HepG2 (cell line): ENCODE results near the gene TEAD1. TPM values are rescaled to one million over a fixed set of nuclear protein-coding genes. Genes with fewer than 3 reads are reported as not detected.

Source experiments
- AHDC1 ChIP-seq: sonication (generic); formaldehyde crosslinking; IDR thresholded peaks from 2 replicates; pipeline ENCODE4 v1.5.1; 2020; ENCODE audit warnings: mild to moderate bottlenecking, missing genetic modification reagents, borderline replicate concordance
- ARNTL ChIP-seq: sonication (generic); formaldehyde crosslinking; IDR thresholded peaks from 2 replicates; pipeline ENCODE4 v1.4.0; 2020; ENCODE audit warnings: mild to moderate bottlenecking, missing genetic modification reagents
- ATRX ChIP-seq: sonication (generic); formaldehyde crosslinking; IDR thresholded peaks from 2 replicates; pipeline ENCODE4 v1.4.0; 2020; ENCODE audit warnings: missing genetic modification reagents, borderline replicate concordance
- GATAD1 ChIP-seq: IDR thresholded peaks from 2 replicates; pipeline ENCODE4 v1.6.1; 2016; ENCODE audit warnings: missing genetic modification reagents, missing compliant biosample characterization
- JUNB ChIP-seq: sonication (generic); formaldehyde crosslinking; IDR thresholded peaks from 2 replicates; pipeline ENCODE4 v1.8.0; 2022; ENCODE audit warnings: missing genetic modification reagents, mild to moderate bottlenecking, borderline replicate concordance
- NFE2L2 ChIP-seq: fragments of 150-350 bp; IDR thresholded peaks from 2 replicates; pipeline ENCODE4 v1.6.1; 2014; ENCODE audit warnings: low read length
- POLR2AphosphoS2 ChIP-seq: IDR thresholded peaks from 2 replicates; pipeline ENCODE4 v1.6.1; 2011; ENCODE audit warnings: low read depth, low read length, improper control_type of control experiment
- RARG ChIP-seq: sonication (generic); formaldehyde crosslinking; IDR thresholded peaks from 2 replicates; pipeline ENCODE4 v1.4.0; 2020; ENCODE audit warnings: low read depth, mild to moderate bottlenecking, missing genetic modification reagents
- RNF2 ChIP-seq: fragments of 450-650 bp; conservative IDR thresholded peaks from 2 replicates; pipeline ENCODE4 v1.6.1; 2016; ENCODE audit warnings: low read depth
- SIN3A ChIP-seq: IDR thresholded peaks from 2 replicates; pipeline ENCODE4 v1.6.1; 2011; ENCODE audit warnings: low read depth, mild to moderate bottlenecking, control low read depth, low read length, borderline replicate concordance
- SP2 ChIP-seq: sonication (generic); formaldehyde crosslinking; IDR thresholded peaks from 2 replicates; pipeline ENCODE4 v1.5.1; 2020; ENCODE audit warnings: mild to moderate bottlenecking, missing genetic modification reagents
- SPEN ChIP-seq: sonication (generic); formaldehyde crosslinking; IDR thresholded peaks from 2 replicates; pipeline ENCODE4 v1.5.1; 2020; ENCODE audit warnings: low read depth, mild to moderate bottlenecking, missing genetic modification reagents
- XBP1 ChIP-seq: sonication (generic); formaldehyde crosslinking; IDR thresholded peaks from 2 replicates; pipeline ENCODE4 v1.5.0; 2020; ENCODE audit warnings: missing genetic modification reagents
- ZBTB34 ChIP-seq: sonication (generic); formaldehyde crosslinking; IDR thresholded peaks from 2 replicates; pipeline ENCODE4 v1.8.0; 2022; ENCODE audit warnings: mild to moderate bottlenecking, missing genetic modification reagents
- ZKSCAN8 ChIP-seq: IDR thresholded peaks from 2 replicates; pipeline ENCODE4 v1.6.1; 2016; ENCODE audit warnings: borderline replicate concordance, missing genetic modification reagents, missing compliant biosample characterization
- ZNF33B ChIP-seq: sonication (generic); formaldehyde crosslinking; IDR thresholded peaks from 2 replicates; pipeline ENCODE4 v1.5.1; 2020; ENCODE audit warnings: mild to moderate bottlenecking, missing genetic modification reagents
- ZNF451 ChIP-seq: sonication (generic); formaldehyde crosslinking; IDR thresholded peaks from 2 replicates; pipeline ENCODE4 v1.5.0; 2020; ENCODE audit warnings: mild to moderate bottlenecking, missing genetic modification reagents
- ZNF740 ChIP-seq: sonication (generic); formaldehyde crosslinking; IDR thresholded peaks from 2 replicates; pipeline ENCODE4 v1.4.0; 2020; ENCODE audit warnings: missing genetic modification reagents
- ZSCAN29 ChIP-seq: sonication (generic); formaldehyde crosslinking; conservative IDR thresholded peaks from 2 replicates; pipeline ENCODE4 v1.4.0; 2020; ENCODE audit warnings: mild to moderate bottlenecking, missing genetic modification reagents
- polyA plus RNA-seq, 8 experiments: library from polyadenylated mRNA; depleted of rRNA in 3 of 8; stranded (reverse) in 7 of 8; unstranded in 1 of 8; fragments of >200 nt; fragmentation: Illumina TruSeq in 4 of 8; extraction: Trizol in 4 of 8; gene quantifications; 2 replicates each; pipeline versions ENCODE4 v1.2.1 to v1.2.3, GENCODE V29; 2011 to 2016; ENCODE audit warnings: low read depth in 4 of 8, missing spikeins in 1 of 8, mixed read lengths in 1 of 8; ENCODE audit not compliant: insufficient read depth in 1 of 8
- total RNA-seq, 5 experiments: library from RNA; depleted of rRNA; stranded (reverse); fragments of >200 nt; fragmentation: Illumina TruSeq; extraction: Trizol; gene quantifications; 2 replicates each; pipeline ENCODE4 v1.2.3, GENCODE V29; 2016; ENCODE audit warnings: low read depth in 1 of 5
- TF ChIP-seq, protein P1 (sequence below): sonication (generic); formaldehyde crosslinking; IDR thresholded peaks from 2 replicates; pipeline ENCODE4 v1.9.0; 2021; ENCODE audit warnings: missing genetic modification reagents, borderline replicate concordance

Gene TEAD1
- total and polyA plus RNA-seq, 2 of the 13 experiments (the other 11 are each of a cell fraction or from before 2014, with no cell fraction given) = 20.1 to 30.5 TPM

DNA sequence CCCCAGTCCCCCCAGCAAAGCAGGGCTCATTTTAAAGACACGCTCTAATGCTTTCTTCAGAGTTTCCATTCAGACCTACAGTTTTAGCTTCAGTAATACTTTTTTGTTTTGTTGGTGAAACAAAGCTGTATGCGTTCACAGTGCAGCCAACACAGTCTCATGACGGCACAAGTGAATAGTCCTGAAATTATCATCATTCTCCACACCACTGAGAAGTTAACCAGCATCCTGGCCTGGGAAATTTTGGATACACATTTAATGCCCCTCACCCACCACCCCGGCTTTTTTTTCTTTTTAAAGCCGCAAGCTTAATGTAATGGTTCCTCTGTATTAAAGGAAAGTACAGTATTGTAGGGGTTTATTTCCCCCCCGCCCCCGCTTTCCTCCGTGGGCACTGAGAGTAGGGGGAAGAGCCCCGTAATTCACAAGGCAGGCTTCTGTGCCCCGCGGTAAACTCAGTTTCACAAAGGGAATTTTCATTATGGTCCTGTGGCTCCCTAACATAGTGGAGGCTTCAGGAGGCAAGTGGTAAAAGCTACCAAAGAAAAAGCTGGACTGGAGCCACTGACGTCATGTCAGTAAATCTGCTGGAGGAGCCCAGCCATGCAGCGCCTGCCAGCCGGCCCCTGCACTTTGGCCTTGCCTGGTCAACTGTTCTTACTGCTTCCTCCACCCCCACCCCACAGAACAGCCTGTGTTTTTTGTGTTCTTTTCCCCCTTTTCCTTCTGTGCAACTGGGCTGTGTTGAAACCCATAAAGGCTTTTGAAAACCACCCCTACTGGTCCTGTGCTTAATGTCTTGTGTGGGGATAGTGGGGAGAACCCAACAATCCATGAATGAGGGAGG is 18.2 kb downstream of the TEAD1 start (continued):
- no peak for TF ChIP-seq ZSCAN29 (CRISPR knock-in tag)
- TF ChIP-seq ZKSCAN8 (CRISPR knock-in tag) = no peak
- 0 out of 2 replicates have a peak, but pooled peaks have one; percentile 50 for TF ChIP-seq SIN3A
- TF ChIP-seq ZNF451 = no peak
- no peak for TF ChIP-seq JUNB (CRISPR knock-in tag)
- TF ChIP-seq ATRX (CRISPR knock-in tag) = no peak
- TF ChIP-seq XBP1 (CRISPR knock-in tag) = no peak
- no peak for TF ChIP-seq RARG (CRISPR knock-in tag)
- no peak for TF ChIP-seq RNF2
- TF ChIP-seq ZNF740 (CRISPR knock-in tag) = no peak
- TF ChIP-seq SPEN = no peak
- TF ChIP-seq ZNF33B (CRISPR knock-in tag) = no peak
- no peak for TF ChIP-seq SP2 (CRISPR knock-in tag)
- no peak for TF ChIP-seq GATAD1 (CRISPR knock-in tag)
- TF ChIP-seq NFE2L2 = no peak
- 0 out of 2 replicates have a peak, but pooled peaks have one; percentile 48 for TF ChIP-seq AHDC1 (CRISPR knock-in tag)
- no peak for TF ChIP-seq POLR2AphosphoS2
- no peak for TF ChIP-seq ARNTL
- no peak for TF ChIP-seq ZBTB34 (CRISPR knock-in tag)
- TF ChIP-seq, protein P1, sequence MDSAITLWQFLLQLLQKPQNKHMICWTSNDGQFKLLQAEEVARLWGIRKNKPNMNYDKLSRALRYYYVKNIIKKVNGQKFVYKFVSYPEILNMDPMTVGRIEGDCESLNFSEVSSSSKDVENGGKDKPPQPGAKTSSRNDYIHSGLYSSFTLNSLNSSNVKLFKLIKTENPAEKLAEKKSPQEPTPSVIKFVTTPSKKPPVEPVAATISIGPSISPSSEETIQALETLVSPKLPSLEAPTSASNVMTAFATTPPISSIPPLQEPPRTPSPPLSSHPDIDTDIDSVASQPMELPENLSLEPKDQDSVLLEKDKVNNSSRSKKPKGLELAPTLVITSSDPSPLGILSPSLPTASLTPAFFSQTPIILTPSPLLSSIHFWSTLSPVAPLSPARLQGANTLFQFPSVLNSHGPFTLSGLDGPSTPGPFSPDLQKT (CRISPR knock-in tag) = no peak
